T-cell (primary cell): ENCODE measurements around the gene COPS9. TPM values are rescaled to one million over a fixed set of nuclear protein-coding genes. Genes with fewer than 3 reads are reported as not detected.

Source experiments
- ATAC-seq, 4 experiments: fragments of 200-7000 bp in 3 of 4; fragments of 150-1000 bp in 1 of 4; cut with Tn5 transposase; replicated peaks in 1 of 4; 1 replicate in 3 of 4; 2 replicates in 1 of 4; pipeline ENCODE4 v1.10.0; 2021; ENCODE audit warnings: moderate library complexity in 3 of 4, mild to moderate bottlenecking in 2 of 4, moderate number of reproducible peaks in 1 of 4
- CTCF ChIA-PET, 2 donors: fragments of 300-600 bp; sonication (Branson Sonifier 250); formaldehyde crosslinking; loops; one replicate each; lab custom pipeline; 2022; ENCODE audit warnings: antibody characterized with exemption in 2 of 2; lab: Charles Lee
- POLR2A ChIA-PET, 2 donors: fragments of 300-600 bp; sonication (Branson Sonifier 250); formaldehyde crosslinking; loops; one replicate each; lab custom pipeline; 2022; ENCODE audit warnings: antibody characterized with exemption in 2 of 2; lab: Charles Lee
- DNase-seq, 35 experiments: peaks; one replicate each; pipeline versions ENCODE4 v3.0.0 to v3.0.0-alpha.2; 2013 to 2023
- H3K27ac ChIP-seq: one replicate; pipeline ENCODE4 v1.5.1; 2013; ENCODE audit warnings: low read length
- H3K27me3 ChIP-seq, 2 experiments: replicated peaks in 1 of 2; 1 replicate in 1 of 2; 2 replicates in 1 of 2; pipeline versions ENCODE4 v1.6.1 to v1.7.0; 2013; ENCODE audit warnings: low read length in 1 of 2, mixed read lengths in 1 of 2; ENCODE audit not compliant: control insufficient read depth in 2 of 2, insufficient read depth in 2 of 2; ENCODE audit errors: extremely low read depth in 1 of 2
- H3K36me3 ChIP-seq, 2 donors: 1 replicate in 1 of 2; 2 replicates in 1 of 2; pipeline versions ENCODE4 v1.6.1 to v1.7.0; 2013; ENCODE audit warnings: low read length in 1 of 2; ENCODE audit not compliant: control insufficient read depth in 2 of 2, insufficient read depth in 1 of 2; ENCODE audit errors: extremely low read depth in 1 of 2
- H3K4me1 ChIP-seq, 2 experiments: 1 replicate in 1 of 2; 2 replicates in 1 of 2; pipeline versions ENCODE4 v1.6.1 to v1.7.0; 2013; ENCODE audit warnings: low read length in 2 of 2, mixed read lengths in 1 of 2; ENCODE audit not compliant: insufficient read depth in 2 of 2, control insufficient read depth in 1 of 2; ENCODE audit errors: extremely low read depth in 1 of 2
- H3K4me3 ChIP-seq, 2 donors: 1 replicate in 1 of 2; 2 replicates in 1 of 2; pipeline versions ENCODE4 v1.5.1 to v1.7.0; 2013; ENCODE audit warnings: mild to moderate bottlenecking in 2 of 2, low read length in 1 of 2, moderate library complexity in 1 of 2; ENCODE audit not compliant: control insufficient read depth in 1 of 2; ENCODE audit errors: extremely low read depth in 1 of 2
- H3K9me3 ChIP-seq: 2 replicates; pipeline ENCODE4 v1.7.0; 2013
- H3K27ac Mint-ChIP-seq, 2 donors: one replicate each; pipeline ENCODE4 v1.8.0; 2020 to 2021; ENCODE audit warnings: mild to moderate bottlenecking in 2 of 2, mixed read lengths in 2 of 2
- H3K27me3 Mint-ChIP-seq, 2 donors: one replicate each; pipeline ENCODE4 v1.8.0; 2021 to 2022; ENCODE audit warnings: mixed read lengths in 2 of 2
- H3K36me3 Mint-ChIP-seq: one replicate; pipeline ENCODE4 v1.8.0; 2021; ENCODE audit warnings: mixed read lengths
- H3K4me1 Mint-ChIP-seq, 3 donors: one replicate each; pipeline ENCODE4 v1.8.0; 2020 to 2022; ENCODE audit warnings: mixed read lengths in 3 of 3, mild to moderate bottlenecking in 1 of 3
- H3K4me3 Mint-ChIP-seq, 3 donors: one replicate each; pipeline ENCODE4 v1.8.0; 2020 to 2022; ENCODE audit warnings: mild to moderate bottlenecking in 3 of 3, mixed read lengths in 3 of 3, moderate library complexity in 3 of 3
- H3K9me3 Mint-ChIP-seq, 3 donors: one replicate each; pipeline ENCODE4 v1.8.0; 2020 to 2022; ENCODE audit warnings: mixed read lengths in 3 of 3
- WGBS: methylation state at CpG from one replicate; pipeline ENCODE4 v1.1.5; 2013; ENCODE audit warnings: missing lambda C conversion rate; ENCODE audit not compliant: insufficient coverage; 5-methylcytosine and 5-hydroxymethylcytosine counted together
- total RNA-seq, 35 experiments: library from RNA in 6 of 35; stranded (reverse) in 6 of 35; fragments of 120-200 nt in 1 of 35; gene quantifications; one replicate each; pipeline versions ENCODE4 v1.2.1 to v1.2.4 and lab custom pipeline; 2013 to 2026

COPS9 gene
- total RNA-seq, 5 donors from 2014 or later (not counting 1 experiment from before 2014, with no cell fraction given), result 66.3 to 96.2 (median 85.4) TPM

GRCh38 chr2:240149943-240150784, 14.1 kb upstream of the COPS9 start:
- H3K4me1 Mint-ChIP-seq, result no peaks in the 10 kb centered on the region
- peaks cover 0 to 49% of the 10 kb centered on the region in 2 experiments for H3K27me3 ChIP-seq
- no peaks in the 10 kb centered on the region for H3K36me3 Mint-ChIP-seq
- ATAC-seq, result peak in 3 of 4 experiments; percentile 43 to 50 (median 46)
- WGBS, result 2% methylated on average over 5 of the region's 12 CpGs
- peaks cover 0 to 3% of the 10 kb centered on the region in 2 experiments for H3K4me1 ChIP-seq
- peak in 15 of 35 experiments; percentile 7 to 45 (median 19) for DNase-seq
- H3K27me3 Mint-ChIP-seq, result peaks cover 18 to 24% of the 10 kb centered on the region in 2 donors
- no peak overlapping the region for H3K27ac ChIP-seq
- ChIA-PET CTCF (interaction anchor here in 1 of 2 donors (0.7 kb wide), 1 partner anchor 107 kb away, joined by 3 read pairs; no protein-coding TSS in a partner anchor), POLR2A (no interaction called here)
- no peaks in the 10 kb centered on the region for H3K36me3 ChIP-seq
- H3K4me3 ChIP-seq, result no peak overlapping the region
- H3K4me3 Mint-ChIP-seq, result no peak overlapping the region
- H3K9me3 ChIP-seq, result no peaks in the 10 kb centered on the region
- no peak overlapping the region for H3K27ac Mint-ChIP-seq
- H3K9me3 Mint-ChIP-seq, result peaks cover 0 to 7% (median 4%) of the 10 kb centered on the region in 3 donors

- Histone ChIP-seq H3K4me3 (no peak overlapping the region), H3K27me3 (peaks cover 0 to 56% of the 10 kb centered on the region in 2 experiments), H3K36me3 (no peaks in the 10 kb centered on the region), H3K27ac (no peak overlapping the region), H3K9me3 (no peaks in the 10 kb centered on the region), H3K4me1 (peaks cover 0 to 11% of the 10 kb centered on the region in 2 experiments)
- ATAC-seq, result no peak
- Mint-ChIP-seq H3K9me3 (peaks cover 0 to 6% (median 4%) of the 10 kb centered on the region in 3 donors), H3K27ac (no peak overlapping the region), H3K4me1 (peaks cover 0 to 2% (median 1%) of the 10 kb centered on the region in 3 donors), H3K36me3 (no peaks in the 10 kb centered on the region), H3K4me3 (no peak overlapping the region), H3K27me3 (peaks cover 10 to 11% of the 10 kb centered on the region in 2 donors)
- CTCF ChIA-PET, result no interaction called here
- WGBS, result 91% methylated on average over 8 of the region's 20 CpGs
- POLR2A ChIA-PET, result no interaction called here
- DNase-seq, result no peak
These were observed 11.9 kb upstream of the COPS9 start for GRCh38 chr2:240147911-240148587.

GRCh38 chr2:240147382-240147781, 11.3 kb upstream of the COPS9 start:
- no peaks in the 10 kb centered on the region for H3K36me3 ChIP-seq
- DNase-seq (no peak), ATAC-seq (no peak)
- H3K4me3 ChIP-seq, result no peak overlapping the region
- no peaks in the 10 kb centered on the region for H3K9me3 Mint-ChIP-seq
- POLR2A ChIA-PET, result no interaction called here
- H3K27ac ChIP-seq, result no peak overlapping the region
- H3K4me3 Mint-ChIP-seq, result no peak overlapping the region
- H3K4me1 Mint-ChIP-seq, result peaks cover 0 to 2% (median 1%) of the 10 kb centered on the region in 3 donors
- H3K27me3 ChIP-seq, result peaks cover 0 to 60% of the 10 kb centered on the region in 2 experiments
- H3K27ac Mint-ChIP-seq, result no peak overlapping the region
- H3K9me3 ChIP-seq, result no peaks in the 10 kb centered on the region
- H3K27me3 Mint-ChIP-seq, result peaks cover 8 to 9% of the 10 kb centered on the region in 2 donors
- WGBS, result 84% methylated on average over 5 of the region's 5 CpGs
- no peaks in the 10 kb centered on the region for H3K36me3 Mint-ChIP-seq
- CTCF ChIA-PET, result no interaction called here
- H3K4me1 ChIP-seq, result peaks cover 0 to 11% of the 10 kb centered on the region in 2 experiments

- Mint-ChIP-seq H3K36me3 (no peaks in the 10 kb centered on the region), H3K4me1 (peaks cover 0 to 2% (median 1%) of the 10 kb centered on the region in 3 donors), H3K27me3 (peaks cover 8 to 13% of the 10 kb centered on the region in 2 donors), H3K4me3 (no peak overlapping the region), H3K27ac (no peak overlapping the region), H3K9me3 (no peaks in the 10 kb centered on the region)
- no peak for ATAC-seq
- ChIA-PET POLR2A (no interaction called here), CTCF (interaction anchor here in 1 of 2 donors (1.7 to 1.8 kb wide), 2 partner anchors 83 to 85 kb away, joined by 4 to 9 read pairs; no protein-coding TSS in a partner anchor)
- Histone ChIP-seq H3K27me3 (peaks cover 0 to 59% of the 10 kb centered on the region in 2 experiments), H3K4me1 (peaks cover 0 to 11% of the 10 kb centered on the region in 2 experiments), H3K27ac (no peak overlapping the region), H3K36me3 (no peaks in the 10 kb centered on the region), H3K9me3 (no peaks in the 10 kb centered on the region), H3K4me3 (no peak overlapping the region)
- no peak for DNase-seq
- 75% methylated on average over 7 of the region's 12 CpGs for WGBS
These were observed 10.6 kb upstream of the COPS9 start for GRCh38 chr2:240146627-240147278.

- CTCF ChIA-PET, result interaction anchor here (0.9 to 1.8 kb wide), 3 partner anchors 83 to 85 kb away, joined by 3 to 9 read pairs (median 4); no protein-coding TSS in a partner anchor
- ATAC-seq (no peak), DNase-seq (no peak)
- Histone ChIP-seq H3K4me3 (no peak overlapping the region), H3K4me1 (peaks cover 0 to 11% of the 10 kb centered on the region in 2 experiments), H3K27me3 (peaks cover 0 to 54% of the 10 kb centered on the region in 2 experiments), H3K9me3 (no peaks in the 10 kb centered on the region), H3K36me3 (no peaks in the 10 kb centered on the region), H3K27ac (no peak overlapping the region)
- Mint-ChIP-seq H3K4me1 (peaks cover 0 to 2% (median 1%) of the 10 kb centered on the region in 3 donors), H3K9me3 (no peaks in the 10 kb centered on the region), H3K36me3 (no peaks in the 10 kb centered on the region), H3K27ac (no peak overlapping the region), H3K4me3 (no peak overlapping the region), H3K27me3 (peaks cover 6 to 9% of the 10 kb centered on the region in 2 donors)
- POLR2A ChIA-PET, result no interaction called here
- 61% methylated on average over 10 of the region's 10 CpGs for WGBS
These were observed 10.0 kb upstream of the COPS9 start for GRCh38 chr2:240146141-240146561.
